AG04450 (cell line): ENCODE data around the gene AKT1S1. TPM values are rescaled to one million over a fixed set of nuclear protein-coding genes. Genes with fewer than 3 reads are reported as not detected.

Experiments
- CTCF ChIA-PET: fragments of 300-600, 350-600 bp; formaldehyde crosslinking; extraction: SDS; loops from one replicate; lab custom pipeline; 2022; ENCODE audit warnings: antibody characterized with exemption, inconsistent platforms; lab: Charles Lee
- POLR2A ChIA-PET: fragments of 350-600 bp; formaldehyde crosslinking; extraction: SDS; loops from one replicate; lab custom pipeline; 2021; ENCODE audit warnings: antibody characterized with exemption, inconsistent platforms; lab: Yijun Ruan, JAX
- DNase-seq: peaks from one replicate; pipeline ENCODE4 v3.0.0-alpha.2; 2011; ENCODE audit warnings: low read depth, low spot score
- H3K27ac ChIP-seq: one replicate; pipeline ENCODE4 v1.5.1; 2012; ENCODE audit warnings: low read depth, low read length, control low read depth
- H3K27me3 ChIP-seq: one replicate; pipeline ENCODE4 v1.6.0; 2012; ENCODE audit warnings: low read length; ENCODE audit not compliant: control insufficient read depth, insufficient read depth
- H3K4me3 ChIP-seq: 2 replicates; pipeline ENCODE4 v1.5.1; 2011; ENCODE audit warnings: mild to moderate bottlenecking, low read depth, low read length, control low read depth
- H3K9me3 ChIP-seq: 2 replicates; pipeline ENCODE4 v1.5.1; 2012; ENCODE audit warnings: low read length; ENCODE audit not compliant: control insufficient read depth, insufficient read depth
- polyA plus RNA-seq: library from polyadenylated mRNA; depleted of rRNA; stranded (reverse); fragments of >200 nt; gene quantifications from 2 replicates; pipeline ENCODE4 v1.2.3, GENCODE V29; 2011
- TF ChIP-seq, protein P1 (sequence below): IDR thresholded peaks from 2 replicates; pipeline ENCODE4 v1.5.1; 2011; ENCODE audit warnings: low read depth, low read length, control low read depth, inconsistent platforms

AKT1S1 gene
- polyA plus RNA-seq, 1 experiment = 27.5 TPM

DNA sequence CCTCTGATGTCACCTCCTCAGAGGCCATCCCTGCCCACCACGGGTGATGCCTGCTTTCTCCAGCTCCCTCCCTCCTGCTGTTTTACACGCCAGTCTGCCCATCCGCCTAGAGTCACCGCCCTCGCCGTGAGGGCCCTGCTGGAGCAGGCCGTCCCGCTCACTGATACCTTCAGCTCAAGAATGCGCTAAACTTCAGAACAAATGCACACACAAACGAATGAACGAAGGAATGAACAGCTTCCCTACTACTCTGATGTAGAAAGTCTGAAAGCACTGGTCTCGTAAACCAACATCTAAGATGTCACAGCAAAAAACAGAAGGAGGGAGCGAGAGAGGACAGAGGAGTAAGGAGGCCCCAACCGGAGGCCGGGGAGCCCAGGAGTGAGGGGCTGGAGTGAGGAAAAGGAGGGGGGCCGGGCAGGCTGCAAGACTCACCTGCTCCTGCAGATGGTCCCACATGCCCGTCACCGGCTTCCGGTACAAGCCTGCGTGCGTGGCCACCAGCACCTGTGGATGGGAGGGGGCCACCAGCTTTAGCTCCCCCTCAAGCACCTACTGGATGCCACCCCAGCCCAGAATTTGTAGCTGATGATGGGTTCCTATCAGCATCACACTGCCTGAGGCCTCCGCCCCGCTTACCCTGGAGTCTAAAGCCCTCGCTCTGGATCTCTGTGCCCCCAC, 13.8 kb downstream of the AKT1S1 start:
- DNase-seq = no peak
- H3K27me3 ChIP-seq = no peaks in the 10 kb centered on the region
- POLR2A ChIA-PET = interaction anchor here (0.7 kb wide), 1 partner anchor 9 kb away, joined by 3 read pairs; no protein-coding TSS in a partner anchor
- H3K9me3 ChIP-seq = no peaks in the 10 kb centered on the region; the same call in 1 of the 2 replicates
- H3K27ac ChIP-seq = no peak overlapping the region
- no peak overlapping the region for H3K4me3 ChIP-seq
- CTCF ChIA-PET = interaction anchor here (0.8 kb wide), 1 partner anchor 272 kb away, joined by 3 read pairs; no protein-coding TSS in a partner anchor
- TF ChIP-seq, protein P1, sequence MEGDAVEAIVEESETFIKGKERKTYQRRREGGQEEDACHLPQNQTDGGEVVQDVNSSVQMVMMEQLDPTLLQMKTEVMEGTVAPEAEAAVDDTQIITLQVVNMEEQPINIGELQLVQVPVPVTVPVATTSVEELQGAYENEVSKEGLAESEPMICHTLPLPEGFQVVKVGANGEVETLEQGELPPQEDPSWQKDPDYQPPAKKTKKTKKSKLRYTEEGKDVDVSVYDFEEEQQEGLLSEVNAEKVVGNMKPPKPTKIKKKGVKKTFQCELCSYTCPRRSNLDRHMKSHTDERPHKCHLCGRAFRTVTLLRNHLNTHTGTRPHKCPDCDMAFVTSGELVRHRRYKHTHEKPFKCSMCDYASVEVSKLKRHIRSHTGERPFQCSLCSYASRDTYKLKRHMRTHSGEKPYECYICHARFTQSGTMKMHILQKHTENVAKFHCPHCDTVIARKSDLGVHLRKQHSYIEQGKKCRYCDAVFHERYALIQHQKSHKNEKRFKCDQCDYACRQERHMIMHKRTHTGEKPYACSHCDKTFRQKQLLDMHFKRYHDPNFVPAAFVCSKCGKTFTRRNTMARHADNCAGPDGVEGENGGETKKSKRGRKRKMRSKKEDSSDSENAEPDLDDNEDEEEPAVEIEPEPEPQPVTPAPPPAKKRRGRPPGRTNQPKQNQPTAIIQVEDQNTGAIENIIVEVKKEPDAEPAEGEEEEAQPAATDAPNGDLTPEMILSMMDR = no peak

DNA sequence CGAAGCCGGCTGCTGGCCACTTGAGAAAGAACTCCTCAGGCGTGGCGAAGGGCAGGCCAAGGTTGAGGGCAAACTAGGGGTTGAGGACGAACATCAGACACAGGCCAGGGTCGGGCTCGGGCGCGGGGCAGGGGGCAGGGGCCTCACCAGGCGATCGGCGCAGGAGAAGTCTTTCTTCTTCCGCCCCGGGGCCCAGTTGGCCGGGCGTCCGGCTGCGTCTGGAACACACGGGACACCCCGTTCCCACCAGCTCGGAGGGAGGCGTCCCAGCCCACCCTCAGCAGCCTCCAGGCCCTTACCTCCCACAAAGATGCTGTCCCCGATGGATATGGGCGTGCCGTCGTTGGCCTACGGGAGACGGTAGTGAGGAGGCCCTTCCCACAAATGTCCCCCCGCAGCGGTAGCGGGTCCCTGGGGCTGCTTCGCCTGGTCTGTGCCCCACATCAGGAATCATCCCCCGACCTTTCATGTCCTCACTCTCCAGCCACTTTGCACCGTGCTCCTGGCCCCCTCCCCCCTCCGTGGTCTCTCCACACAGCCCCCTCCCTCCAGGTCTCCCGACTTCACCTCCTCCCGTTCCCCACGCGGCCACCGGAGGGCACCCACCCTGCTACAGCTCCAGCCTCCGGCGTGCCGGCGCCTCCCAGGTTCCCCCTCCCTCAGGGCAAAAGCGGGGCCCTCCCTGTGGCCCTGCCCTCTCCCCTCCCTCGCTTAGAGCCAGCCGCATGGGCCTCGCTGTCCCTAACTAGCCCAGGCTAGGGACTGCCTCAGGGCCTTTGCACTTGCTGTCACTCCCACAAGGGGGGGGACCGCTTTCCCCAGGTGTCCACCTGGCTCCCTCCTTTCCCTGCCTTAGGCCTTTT, 14.5 kb downstream of the AKT1S1 start:
- Histone ChIP-seq H3K9me3 (no peaks in the 10 kb centered on the region; the same call in 1 of the 2 replicates), H3K27me3 (no peaks in the 10 kb centered on the region), H3K27ac (no peak overlapping the region), H3K4me3 (no peak overlapping the region)
- no peak for DNase-seq
- POLR2A ChIA-PET = no interaction called here
- CTCF ChIA-PET = interaction anchor here (0.8 kb wide), 1 partner anchor 273 kb away, joined by 3 read pairs; no protein-coding TSS in a partner anchor
- TF ChIP-seq, protein P1 = peak; percentile 36

DNA sequence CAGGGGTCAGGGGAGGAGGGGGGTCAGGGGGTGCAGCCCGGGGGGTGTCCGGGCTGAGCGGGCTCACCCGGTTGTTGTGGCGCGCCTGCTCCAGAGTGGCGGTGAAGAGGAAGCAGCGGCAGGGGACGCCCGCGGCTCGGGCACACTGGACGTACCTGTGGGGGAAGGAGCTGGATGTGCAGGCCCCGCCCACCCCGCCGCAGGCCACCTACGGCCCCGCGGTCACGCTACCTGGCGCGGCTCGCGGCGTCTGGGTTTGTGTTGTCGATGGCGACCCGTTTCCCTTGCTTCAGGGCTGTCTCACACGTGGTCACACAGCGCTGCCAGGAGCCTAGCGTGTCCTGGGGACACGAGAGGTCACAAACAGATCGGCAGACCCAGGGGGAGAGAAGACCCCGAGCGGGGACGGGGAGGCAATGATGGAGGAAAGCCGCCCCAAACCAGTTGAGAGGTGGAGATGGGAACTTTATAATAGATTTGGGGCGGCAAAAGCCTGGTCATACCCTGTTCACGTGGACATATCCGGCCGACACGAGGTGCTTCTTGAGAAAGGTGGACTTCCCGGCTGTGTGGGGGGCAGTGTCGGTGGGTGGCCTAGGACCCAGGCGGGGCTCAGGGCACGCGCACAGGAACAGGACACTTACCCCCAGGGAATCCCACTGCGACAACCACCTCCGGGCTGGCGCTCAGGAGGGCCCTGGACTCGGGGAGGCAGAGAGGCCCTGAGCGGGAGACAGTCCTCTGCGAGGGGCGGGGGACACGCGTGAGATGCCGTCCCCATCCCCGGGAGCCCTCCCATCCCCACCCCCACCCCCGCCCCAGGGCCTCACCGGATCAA, 15.4 kb downstream of the AKT1S1 start:
- no peak overlapping the region for H3K4me3 ChIP-seq
- TF ChIP-seq, protein P1 = no peak
- no peak for DNase-seq
- H3K27me3 ChIP-seq = no peaks in the 10 kb centered on the region
- no peak overlapping the region for H3K27ac ChIP-seq
- ChIA-PET POLR2A (interaction anchor here (1.2 kb wide), 1 partner anchor 52 kb away, joined by 3 read pairs; no protein-coding TSS in a partner anchor), CTCF (no interaction called here)
- H3K9me3 ChIP-seq = no peaks in the 10 kb centered on the region; the same call in 1 of the 2 replicates

DNA sequence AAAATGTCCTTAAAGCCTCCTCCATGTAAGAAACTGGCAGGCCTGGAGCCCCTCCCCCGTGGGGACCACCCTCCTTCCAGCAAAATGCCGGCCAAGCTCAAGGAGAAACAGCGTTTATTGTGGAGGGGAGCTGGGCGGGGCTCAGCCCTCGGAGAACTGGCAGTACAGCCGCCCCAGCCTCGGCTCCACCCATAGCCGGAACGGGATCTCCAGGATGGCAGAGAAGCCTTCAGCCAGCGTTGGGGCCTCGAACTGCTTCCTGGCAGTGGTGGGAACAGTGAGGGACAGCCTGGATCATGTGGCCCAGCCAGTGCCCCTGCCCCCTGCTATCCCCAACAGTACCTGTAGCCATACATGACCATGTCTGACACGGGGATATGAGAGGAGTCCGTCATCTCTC, 16.0 kb downstream of the AKT1S1 start:
- ChIA-PET CTCF (no interaction called here), POLR2A (interaction anchor here (1.1 to 1.2 kb wide), 2 partner anchors 8 to 51 kb away, joined by 3 read pairs; no protein-coding TSS in a partner anchor)
- no peak for DNase-seq
- Histone ChIP-seq H3K4me3 (no peak overlapping the region), H3K27me3 (no peaks in the 10 kb centered on the region), H3K9me3 (no peaks in the 10 kb centered on the region; the same call in 1 of the 2 replicates), H3K27ac (no peak overlapping the region)
- TF ChIP-seq, protein P1 = no peak
